ENCODE results near the gene SLC7A14.

SLC7A14 gene

DNA sequence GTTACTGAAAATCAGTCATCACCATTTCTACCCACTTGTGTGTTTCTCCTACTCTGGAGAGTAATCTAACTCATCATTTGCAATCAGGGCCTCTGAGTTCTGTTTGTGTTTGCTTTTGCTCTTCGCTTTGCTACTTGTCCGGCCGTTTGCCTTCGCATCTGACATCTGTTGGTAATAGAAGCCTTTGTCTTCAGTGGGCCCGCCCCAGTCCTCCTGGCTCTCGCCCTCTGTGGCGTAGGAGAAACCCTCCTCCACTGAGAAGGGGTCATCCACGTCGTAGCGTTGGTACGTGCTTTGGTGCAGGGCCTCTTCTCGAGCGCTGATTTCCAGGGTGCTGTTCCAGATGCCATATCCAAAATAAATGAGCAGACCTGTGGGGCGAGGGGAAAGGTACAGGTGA lies 118.9 kb downstream of the SLC7A14 start:
- DNase-seq = no peak

DNA sequence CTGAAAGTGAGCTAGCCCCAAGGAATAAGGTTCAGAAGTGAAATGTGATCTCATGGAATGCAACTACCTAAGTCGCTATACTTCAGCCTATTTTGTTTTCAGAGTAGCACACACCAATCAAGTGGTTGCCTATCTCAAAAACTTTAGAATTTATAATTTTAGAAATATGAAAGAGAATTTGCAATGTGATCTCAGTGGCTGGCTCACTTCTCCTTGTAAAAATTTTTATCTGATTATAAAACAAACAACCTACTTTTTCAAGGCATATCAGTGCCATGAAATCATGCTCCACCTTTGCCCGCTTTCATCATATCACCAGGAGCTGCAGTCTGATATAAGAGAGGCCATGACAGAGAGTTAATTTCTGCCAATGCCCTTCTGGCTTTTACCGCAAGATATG lies 119.9 kb downstream of the SLC7A14 start:
- no peak for DNase-seq

DNA sequence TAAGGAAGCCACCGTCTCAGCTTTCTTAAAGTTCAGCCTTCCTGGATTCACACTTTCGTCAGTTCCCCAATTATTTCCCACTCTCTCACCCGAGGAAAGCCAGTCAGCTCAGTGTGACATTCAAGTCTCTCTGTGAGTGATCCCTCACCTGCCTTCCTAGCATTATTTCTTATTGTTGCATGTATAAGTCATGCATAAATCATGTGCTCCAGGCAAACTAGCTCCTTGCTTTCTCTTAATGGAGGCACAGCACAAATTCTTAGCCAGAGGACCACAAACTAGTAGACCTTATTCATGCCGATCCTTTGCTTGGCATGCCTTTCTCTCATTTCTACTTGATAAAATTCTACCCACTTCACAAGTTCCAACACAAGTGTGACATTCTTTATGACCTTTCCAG lies 122.9 kb downstream of the SLC7A14 start:
- no peak for DNase-seq

DNA sequence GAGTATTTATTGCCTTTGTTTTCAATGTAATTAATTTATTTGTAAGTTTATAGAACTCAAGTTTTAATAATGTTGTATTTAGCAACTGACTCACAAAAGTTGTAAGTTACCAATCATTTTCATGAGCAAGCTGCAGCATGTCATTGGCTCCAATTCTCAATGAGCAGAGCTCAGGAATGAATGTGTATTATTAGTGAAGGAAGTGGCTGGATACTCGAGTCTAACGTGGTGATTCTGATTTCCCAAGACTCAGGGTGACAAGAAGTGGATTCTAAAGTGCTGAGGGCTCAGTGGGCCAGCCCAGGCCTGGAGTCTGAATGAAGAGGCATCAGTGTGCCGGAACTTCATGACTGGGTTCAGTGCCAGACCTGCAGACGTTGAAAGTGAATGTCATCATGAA lies 127.6 kb downstream of the SLC7A14 start:
- DNase-seq = no peak

DNA sequence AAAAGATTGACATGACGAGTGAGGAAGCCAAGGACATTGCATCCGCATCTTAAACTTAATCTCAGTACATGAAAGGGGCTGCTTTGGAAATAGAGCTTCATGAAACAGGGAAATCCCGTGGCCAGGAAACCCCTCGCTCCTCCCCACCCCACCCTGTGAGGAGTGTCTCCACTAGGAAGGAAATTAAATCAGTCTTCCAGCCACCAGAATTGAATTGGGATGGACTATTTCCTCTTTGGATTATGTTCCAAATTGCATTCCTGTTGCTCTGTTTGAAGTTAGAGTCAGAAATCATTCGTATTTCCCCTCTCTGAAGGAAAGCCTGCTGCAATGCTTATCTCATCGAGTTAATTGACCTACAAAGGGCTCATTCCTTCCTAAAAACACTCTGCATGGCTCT lies 131.4 kb downstream of the SLC7A14 start:
- DNase-seq = no peak

DNA sequence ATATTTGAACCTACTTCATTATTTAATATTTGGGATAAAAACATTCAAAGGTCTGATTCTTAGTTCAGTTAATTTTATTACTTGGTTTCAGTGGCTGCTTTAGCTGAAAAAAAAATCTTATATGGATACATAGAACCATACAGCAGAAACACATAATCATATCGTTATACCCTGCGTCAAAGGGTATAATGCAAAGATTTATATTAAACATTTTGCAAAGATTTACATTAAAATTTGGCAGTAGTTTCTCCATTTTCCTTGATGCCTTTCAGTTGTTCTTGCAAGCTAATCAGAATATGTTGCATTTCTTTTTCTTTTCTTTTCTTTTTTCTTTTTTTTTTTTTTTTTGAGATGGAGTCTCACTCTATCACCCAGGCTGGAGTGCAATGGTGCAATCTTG lies 135.8 kb downstream of the SLC7A14 start:
- DNase-seq = no peak

DNA sequence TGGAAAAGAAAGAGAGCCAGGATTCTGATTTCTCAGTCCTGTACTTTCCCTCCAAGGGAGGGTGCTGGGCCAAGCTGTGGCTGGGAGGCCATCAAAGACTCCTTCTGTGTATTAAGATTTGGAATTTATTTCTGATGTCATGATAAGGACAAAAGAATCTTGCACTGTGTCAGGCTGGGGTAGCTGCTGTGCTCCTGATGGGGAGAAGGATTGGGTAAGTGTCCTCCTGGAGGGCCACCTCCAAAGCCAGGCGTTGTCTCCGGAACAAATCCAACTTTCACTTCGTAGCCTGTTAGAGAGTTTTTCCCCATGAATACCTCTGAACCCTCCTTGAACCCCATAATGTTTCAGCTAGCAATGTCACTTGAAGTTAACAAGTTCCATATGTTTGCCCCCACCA lies 137.3 kb downstream of the SLC7A14 start:
- no peak for DNase-seq

DNA sequence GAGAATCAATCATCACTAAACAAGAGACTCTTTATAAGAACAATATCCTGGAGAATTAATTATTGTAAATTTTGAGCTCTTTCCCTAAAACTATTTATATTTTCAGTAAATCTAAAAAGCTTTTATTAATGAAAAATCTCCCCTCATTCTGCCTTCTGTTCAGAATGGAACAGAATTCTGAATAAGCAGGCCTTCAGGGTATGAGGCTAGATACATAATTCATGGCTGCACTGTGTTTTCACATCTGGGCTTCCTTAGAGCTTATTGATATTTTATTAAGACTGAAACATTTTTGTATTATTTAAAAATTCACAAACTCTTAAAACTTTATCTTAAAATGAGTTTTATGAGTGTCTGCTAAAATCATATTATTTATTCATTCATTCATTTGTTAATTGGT lies 142.4 kb downstream of the SLC7A14 start:
- no peak for DNase-seq

DNA sequence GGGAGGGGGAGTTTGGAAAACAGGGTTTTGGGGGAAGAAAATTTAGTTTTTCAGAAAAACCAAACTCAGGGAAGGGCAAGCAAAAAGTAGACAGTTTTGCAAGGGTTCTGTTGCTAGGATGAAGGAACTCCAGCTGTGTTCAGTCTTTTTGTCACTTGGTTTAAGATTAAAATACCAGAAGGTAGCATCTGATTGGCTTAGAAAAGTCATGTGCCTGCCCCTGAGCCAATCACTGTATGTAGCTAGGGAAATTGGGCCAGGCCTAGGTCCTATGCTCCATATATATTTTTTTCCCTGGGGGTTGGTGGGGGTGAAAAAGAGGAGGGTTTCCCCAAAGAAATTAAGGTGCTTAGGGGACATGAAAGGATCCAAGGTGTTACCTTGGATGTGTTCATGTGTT lies 142.9 kb downstream of the SLC7A14 start:
- no peak for DNase-seq

DNA sequence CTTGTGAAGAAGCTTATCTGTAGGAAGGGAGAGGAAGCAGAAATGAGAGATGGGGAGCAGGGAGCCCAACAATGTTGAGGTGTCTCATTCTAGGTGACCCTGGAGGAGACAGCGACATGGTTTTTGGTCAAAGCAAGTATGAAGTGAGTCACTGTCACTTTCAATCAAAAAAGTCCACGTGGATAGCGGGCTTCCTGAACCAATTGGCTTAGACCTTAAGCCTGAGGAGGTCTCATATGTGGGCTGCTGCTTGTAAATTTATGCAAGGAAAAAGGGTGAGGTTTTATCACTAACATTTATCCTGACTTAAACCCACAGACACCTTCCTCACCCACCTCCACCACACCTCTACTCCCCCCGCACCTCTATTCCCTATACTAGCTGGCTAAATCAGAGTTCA lies 144.5 kb downstream of the SLC7A14 start:
- DNase-seq = no peak

DNA sequence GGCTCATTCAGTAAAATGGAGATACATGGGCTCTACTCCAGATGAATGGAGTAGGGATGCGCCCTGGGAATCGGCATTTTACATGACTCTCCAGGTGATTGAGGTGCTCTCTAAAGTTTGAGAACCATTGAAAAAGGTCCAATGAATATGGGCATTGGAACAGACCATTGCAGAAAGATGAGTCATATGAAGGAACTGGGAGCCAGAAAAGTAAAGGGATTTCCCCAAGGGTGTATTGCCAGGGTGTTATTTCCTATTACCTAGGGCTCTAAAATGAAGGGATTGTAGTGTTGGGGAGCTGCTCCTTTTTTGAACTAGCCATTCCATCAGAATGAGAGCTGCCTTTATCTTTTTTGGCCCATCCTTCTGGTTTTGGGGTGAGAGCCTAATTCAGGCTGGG lies 145.5 kb downstream of the SLC7A14 start:
- no peak for DNase-seq

DNA sequence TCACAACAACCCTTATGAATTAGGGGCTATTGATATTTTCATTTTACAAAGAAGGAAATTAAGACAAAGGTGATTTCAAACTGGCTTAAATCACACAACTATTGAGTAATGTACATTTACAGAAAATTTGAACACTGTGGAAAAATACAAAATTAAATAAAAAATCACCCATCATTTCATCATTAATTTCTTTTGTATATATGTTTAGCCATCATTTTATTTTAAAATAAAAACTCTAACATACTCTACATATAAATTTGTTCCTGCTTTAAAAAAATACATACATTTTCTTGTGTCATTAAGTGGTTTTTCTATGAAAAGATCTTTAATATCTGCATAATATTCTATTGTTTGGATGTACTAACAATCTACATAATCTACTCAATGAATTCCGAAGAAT lies 147.0 kb downstream of the SLC7A14 start:
- no peak for DNase-seq

DNA sequence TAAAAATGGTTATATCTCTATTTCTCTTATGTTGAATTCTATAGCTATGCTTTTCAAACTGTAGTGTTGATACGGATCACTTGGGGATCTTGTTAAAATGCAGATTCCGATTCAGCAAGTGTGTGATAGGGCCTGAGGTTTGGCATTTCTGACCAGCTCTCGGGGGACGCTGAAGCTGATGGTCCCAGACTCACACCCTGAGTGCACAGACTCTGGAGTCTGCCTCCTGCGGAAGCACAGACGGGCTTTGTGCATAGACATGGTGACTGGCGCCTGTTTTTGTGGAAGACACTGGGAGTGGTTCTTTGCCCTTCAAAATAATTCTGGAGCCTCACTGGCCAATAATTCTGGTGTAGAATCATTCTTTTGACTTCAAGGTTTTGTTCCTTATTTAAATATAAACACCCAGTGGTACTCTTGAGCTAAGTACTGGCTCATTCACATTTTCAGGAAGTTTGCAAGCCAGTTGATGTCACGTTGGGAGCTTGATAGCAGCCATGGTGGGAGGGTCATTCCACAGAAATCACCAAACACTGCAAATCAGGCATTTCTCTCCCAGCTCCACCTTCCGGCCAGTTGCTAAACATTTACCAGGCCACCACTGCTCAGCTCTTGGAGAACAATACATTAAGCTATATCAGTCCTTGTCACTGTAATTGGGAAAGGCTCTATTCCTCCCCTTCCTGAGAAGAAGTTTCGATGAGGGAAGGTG lies 148.0 kb downstream of the SLC7A14 start:
- no peak for DNase-seq

DNA sequence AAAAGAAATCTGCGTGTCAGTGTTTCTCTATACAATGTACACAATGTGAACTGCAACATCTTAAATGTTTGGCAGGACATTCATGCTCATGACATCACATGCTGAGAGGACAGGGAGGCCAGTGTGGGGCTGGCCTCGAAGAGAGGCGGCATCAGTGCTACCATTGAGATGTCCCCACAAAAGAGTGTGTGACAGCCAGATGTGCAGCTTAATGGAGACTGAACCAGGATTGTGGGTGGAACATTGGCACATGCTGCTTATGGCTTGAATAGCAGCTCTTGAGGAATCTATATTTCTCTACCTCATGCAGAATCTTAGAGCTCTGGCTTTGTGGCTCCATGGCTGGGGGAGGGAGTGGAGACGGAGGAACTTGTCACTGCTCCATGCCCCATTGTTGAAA lies 148.7 kb downstream of the SLC7A14 start:
- DNase-seq = no peak

DNA sequence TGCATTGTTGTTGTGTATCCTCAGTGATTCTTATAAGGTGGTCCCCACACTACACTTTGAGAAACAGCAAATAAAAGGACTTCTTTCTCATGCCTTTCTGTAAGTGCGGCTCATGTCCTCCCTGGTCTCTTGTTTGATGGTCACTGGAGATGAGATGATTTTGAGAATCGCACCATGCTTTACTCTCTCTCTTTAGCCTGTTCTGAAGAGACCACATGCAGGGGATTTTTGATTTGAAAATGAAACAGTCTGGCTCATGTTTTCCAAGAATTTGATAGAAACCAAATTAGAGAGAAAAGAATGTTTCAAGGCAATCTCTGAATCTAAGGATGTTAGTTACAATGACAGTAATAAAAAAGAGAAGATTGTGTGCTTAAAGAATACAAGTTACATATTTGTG lies 149.2 kb downstream of the SLC7A14 start:
- DNase-seq = no peak

DNA sequence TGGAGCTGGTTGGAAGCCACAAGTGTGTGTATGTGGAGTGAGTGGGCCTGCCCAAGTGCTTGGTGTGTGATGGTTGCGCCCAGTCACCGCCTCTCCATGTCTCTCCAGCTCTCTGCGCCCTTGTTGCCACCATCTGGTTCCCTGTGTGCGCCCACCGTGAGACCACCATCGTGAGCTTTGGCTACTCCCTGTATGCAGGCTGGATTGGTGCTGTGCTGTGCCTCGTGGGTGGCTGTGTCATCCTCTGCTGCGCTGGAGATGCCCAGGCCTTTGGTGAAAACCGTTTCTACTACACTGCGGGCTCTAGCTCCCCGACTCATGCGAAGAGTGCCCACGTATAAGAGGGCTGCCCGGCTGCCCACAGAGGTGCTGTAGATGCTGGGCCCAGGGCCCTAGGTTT lies 153.5 kb downstream of the SLC7A14 start:
- DNase-seq = no peak

DNA sequence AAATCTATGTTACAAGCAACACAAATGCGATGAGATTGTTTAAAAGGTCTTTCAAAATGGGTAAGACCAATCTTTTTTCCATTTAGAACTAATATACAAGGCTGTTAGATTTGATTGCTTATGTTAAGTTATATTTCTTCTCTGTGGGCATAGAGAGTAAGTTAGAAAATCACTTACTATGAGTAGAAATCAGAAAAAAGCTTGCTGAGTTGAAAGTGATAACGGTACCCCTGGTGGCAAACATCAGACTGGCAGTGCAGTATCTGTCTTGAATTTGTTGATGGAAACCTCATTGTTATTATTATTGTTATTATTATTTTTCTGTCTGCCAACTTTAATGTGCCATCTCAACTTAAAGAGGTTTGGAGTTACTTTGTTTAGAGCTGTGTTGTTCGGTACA lies 154.8 kb downstream of the SLC7A14 start:
- DNase-seq = no peak

DNA sequence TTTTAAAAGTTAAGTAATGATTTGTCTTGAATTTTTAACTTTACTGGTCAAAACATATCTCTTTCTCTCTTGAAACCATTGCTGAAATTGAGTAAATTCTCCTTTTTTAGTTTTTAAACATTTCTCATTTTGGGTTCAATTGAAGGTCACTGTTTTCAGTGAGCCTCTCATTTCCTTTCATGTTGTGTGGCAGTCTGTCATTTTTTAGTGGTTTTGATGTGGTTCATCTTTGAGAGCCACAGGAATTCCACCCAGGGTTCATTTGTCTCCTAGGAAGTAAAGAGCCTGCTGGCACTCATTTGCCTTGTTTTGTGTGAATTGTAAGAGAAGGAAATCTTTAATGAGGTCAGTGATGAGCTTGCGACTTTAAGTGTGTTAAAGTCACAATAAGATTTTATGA lies 156.8 kb downstream of the SLC7A14 start:
- no peak for DNase-seq

DNA sequence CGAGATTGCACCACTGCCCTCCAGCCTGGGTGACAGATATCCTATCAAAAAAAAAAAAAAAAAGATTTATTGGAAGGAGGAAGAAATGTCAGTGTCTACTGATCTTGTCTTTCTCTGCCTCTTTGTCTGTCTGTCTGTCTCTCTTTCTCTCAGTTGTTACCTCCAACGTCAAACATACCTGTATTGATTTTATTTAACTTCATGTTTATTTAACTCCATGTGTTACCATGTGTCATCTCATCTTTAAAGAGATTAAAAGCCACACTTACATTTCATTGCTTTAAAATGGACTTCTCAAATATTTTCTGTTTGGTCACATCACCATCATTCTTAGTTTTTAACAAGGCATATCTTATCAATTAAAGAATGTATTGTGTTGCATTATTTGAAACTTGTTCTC lies 157.8 kb downstream of the SLC7A14 start:
- no peak for DNase-seq

DNA sequence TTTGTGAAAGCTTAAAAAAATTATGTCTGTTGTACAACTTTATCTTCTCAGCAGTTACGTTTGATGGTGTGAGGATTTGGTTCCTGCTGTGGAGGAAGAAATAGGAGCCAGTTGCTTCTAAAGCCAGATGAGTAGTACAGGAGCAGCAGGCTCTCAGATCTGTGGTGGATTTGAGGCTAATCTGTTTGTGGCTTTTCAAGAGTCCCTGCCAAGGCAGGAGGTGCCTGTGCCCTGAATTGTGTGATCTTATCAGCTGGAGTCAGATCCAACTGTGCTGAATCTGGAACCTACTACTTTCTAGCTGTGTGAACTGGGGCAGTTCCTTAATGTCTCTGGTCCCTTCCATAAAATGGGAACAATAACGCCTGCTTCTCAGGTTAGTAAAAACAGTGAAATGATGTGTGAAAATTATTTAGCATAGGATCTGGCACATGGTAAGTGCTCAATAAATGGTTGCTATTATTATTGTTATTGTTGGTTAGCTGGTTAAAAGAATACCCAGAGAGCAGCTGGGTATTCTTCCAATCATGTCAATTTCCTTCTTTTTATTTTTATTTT lies 159.6 kb downstream of the SLC7A14 start:
- DNase-seq = no peak

DNA sequence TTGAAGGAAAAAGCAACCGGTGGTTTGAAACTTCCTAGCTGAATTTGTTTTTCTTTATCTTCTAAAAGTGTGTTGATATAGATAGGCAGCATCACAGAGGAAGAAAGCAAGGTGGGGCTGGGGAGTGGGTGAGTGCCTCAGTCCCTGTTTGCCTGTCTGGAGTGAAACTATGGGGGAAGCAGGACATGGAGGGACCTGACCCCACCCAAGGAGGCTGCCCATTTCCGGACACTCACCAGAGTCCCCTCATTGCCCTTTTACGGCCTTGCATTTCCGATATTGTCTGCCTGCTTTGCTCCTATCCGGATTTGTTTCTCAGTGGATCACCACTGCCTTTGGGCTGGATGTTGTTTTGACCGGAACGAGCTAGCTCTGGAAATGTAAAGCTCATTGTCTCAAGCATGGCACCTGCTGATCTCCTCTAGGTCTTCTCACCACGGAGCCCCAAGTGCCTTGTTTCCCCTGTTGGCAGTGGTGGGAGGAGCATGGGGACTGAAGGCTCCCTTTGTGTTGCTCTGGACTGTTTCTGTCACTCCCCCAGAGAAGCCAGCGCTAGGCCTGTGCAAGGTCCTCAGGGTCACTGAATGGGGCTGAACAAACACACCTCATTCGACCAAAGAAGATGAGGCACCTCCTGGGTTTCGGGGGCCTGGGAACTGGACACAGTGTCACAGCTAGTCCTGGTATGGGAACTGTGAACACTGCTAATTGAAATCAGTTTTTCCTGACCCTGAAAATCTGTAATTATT lies 160.2 kb downstream of the SLC7A14 start:
- DNase-seq = no peak

DNA sequence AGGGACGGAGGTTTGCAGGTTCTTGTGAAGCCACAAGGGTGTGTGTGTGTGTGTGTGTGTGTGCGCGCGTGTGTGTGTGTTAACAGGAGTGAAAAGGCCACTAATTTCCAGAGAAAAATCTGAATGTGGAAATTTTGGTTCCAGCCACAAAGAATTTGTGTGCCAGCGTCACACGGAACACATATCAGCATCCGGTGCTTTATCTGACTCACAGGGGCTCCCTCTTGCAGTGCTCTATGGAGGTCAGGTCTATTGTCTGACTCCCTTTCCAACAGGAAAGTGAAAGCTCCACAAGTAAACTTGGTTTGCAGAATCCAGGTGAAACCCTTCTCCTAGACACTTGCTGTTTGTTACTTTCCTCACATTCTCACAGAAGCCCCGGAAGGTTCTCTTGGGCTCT lies 161.0 kb downstream of the SLC7A14 start:
- no peak for DNase-seq

DNA sequence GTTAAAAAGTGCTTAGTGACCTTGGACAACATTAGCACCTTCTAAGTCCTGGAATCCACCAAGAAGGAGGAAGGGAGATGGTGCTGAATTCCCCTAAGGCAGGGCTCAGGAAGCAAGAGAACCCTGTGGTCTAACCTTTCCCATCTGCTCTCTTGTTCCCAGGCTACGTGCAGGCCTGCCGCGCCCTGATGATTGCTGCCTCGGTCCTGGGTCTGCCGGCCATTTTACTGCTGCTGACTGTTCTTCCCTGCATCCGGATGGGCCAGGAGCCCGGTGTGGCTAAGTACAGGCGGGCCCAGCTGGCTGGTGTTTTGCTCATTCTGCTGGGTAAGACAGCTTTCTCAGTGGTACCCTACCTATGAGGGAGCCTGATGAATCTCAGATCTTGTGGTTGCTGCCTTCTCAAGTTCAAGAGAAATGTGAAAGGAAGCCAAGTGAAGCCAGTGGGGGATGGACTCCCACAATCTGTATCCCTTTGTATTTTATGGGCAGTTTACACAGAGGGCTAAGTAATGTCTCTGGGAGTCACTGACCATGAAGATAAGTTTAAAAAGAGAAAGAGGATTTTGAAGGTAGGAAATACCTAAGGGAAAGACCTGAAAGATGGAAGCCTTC lies 162.8 kb downstream of the SLC7A14 start:
- no peak for DNase-seq

DNA sequence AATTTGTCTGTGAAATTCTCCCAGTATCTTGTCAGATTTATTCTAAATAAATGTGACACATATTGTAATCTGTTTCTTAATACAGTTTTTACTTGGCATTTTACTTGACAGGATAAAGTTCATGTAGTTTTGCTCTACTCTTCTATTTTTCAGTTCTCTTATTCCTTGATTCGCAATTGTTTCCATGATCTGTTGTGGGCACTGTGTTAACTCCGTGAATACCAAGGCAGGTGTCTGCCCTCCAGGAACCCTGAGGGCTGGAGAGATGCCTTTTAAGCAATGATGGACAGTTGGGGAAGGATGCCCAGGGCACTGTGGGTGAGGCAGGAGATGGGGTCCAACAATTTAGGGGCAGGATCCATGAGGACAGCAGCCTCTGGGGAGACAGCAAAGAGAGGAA lies 164.1 kb downstream of the SLC7A14 start:
- no peak for DNase-seq
